RWPE1 (cell line): Measurements from ENCODE around the gene FMNL1.

Experiments used
- CTCF ChIA-PET: fragments of 350-600 bp; sonication (Branson Sonifier 250); formaldehyde crosslinking; extraction: SDS; loops from one replicate; lab custom pipeline; 2021; lab: Yijun Ruan, JAX
- POLR2A ChIA-PET: fragments of 400-600 bp; formaldehyde crosslinking; extraction: SDS; loops from one replicate; lab custom pipeline; 2020; ENCODE audit warnings: antibody characterized with exemption; ENCODE audit not compliant: low non-redundant PET; lab: Yijun Ruan, JAX
- DNase-seq: peaks from one replicate; pipeline ENCODE4 v3.0.0; 2012; ENCODE audit warnings: low spot score
- H3K27ac ChIP-seq: fragments of 450-650 bp; 2 replicates; pipeline ENCODE4 v1.5.1; 2017
- TF ChIP-seq, protein P1 (sequence below): fragments of 450-650 bp; conservative IDR thresholded peaks from 2 replicates; pipeline ENCODE4 v1.5.1; 2017; ENCODE audit warnings: low read depth, mild to moderate bottlenecking

The FMNL1 gene

DNA sequence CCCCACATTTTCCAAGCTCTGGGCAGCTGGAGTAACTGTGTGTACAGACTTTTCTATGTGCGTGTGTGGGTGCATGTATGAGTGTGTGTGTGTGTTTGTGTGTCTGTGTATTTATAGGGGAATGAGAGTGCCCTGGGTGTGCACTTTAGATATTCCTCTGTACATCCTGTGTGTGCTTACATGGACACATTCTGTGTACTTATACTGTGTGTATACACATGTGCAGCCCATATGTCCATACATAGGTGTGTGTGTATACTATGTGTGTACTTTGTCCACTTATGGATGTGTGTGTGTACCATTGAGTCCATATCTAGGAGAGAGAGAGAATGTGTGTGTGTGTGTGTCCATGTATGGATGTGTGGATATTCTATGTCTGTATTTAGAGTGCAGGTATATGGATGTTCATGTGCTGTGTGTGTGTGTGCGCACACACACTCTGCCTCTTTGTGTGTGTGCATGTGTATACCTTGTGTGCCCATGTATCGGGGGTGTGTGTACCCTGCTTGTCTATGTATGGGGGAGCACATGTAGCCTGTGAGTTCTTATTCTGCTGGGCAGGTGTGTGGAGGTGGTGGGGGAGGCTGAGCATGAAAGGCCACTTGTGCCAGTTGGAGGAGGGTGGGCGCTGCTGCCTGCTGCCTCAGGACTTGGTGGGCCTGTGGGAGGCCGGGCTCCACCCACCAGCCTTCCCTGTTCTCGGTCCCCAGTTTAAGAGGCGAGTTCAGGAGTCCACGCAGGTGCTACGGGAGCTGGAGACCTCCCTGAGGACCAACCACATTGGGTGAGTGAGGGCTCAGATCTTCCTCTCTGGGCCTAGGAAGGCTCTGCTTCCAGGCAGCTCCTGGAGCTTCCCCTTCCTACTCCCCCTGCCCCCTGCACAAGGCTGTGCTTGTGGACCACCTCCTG is 11.1 kb downstream of the FMNL1 start:
- POLR2A ChIA-PET = no interaction called here
- DNase-seq = no peak
- TF ChIP-seq, protein P1, sequence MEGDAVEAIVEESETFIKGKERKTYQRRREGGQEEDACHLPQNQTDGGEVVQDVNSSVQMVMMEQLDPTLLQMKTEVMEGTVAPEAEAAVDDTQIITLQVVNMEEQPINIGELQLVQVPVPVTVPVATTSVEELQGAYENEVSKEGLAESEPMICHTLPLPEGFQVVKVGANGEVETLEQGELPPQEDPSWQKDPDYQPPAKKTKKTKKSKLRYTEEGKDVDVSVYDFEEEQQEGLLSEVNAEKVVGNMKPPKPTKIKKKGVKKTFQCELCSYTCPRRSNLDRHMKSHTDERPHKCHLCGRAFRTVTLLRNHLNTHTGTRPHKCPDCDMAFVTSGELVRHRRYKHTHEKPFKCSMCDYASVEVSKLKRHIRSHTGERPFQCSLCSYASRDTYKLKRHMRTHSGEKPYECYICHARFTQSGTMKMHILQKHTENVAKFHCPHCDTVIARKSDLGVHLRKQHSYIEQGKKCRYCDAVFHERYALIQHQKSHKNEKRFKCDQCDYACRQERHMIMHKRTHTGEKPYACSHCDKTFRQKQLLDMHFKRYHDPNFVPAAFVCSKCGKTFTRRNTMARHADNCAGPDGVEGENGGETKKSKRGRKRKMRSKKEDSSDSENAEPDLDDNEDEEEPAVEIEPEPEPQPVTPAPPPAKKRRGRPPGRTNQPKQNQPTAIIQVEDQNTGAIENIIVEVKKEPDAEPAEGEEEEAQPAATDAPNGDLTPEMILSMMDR = no peak
- CTCF ChIA-PET = interaction anchor here (0.8 to 1.8 kb wide), 6 partner anchors 14 to 152 kb away, joined by 3 to 10 read pairs (median 6); partner anchors contain the start of gene ACBD4
- peak overlapping the region; percentile 94; the same call in 1 of the 2 replicates for H3K27ac ChIP-seq

DNA sequence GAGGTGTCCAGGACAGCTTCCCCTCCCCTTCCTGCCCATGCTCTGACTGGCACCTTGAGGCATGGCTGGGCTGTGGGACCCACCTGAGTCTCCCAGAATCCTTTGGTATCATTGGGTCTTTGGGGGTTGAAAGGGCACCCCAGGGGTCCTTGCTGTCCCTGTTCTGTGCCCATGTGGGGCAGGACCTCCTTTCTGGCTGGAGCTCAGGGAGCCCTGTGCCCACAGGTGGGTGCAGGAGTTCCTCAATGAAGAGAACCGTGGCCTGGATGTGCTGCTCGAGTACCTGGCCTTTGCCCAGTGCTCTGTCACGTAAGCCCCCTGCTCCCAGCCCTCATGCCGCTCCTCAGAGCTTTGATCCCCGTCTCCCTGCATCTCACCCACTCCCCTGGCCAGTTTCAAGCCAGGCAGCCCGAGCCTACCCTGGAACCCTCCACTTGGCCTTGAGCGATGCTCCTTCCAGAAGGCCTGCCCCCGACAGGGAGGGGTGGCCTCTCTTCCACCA is 11.8 kb downstream of the FMNL1 start:
- CTCF ChIA-PET = interaction anchor here (0.8 to 1.6 kb wide), 3 partner anchors 84 to 124 kb away, joined by 3 to 6 read pairs (median 6); partner anchors contain the start of gene ACBD4
- TF ChIP-seq, protein P1 = no peak
- H3K27ac ChIP-seq = no peak overlapping the region

DNA sequence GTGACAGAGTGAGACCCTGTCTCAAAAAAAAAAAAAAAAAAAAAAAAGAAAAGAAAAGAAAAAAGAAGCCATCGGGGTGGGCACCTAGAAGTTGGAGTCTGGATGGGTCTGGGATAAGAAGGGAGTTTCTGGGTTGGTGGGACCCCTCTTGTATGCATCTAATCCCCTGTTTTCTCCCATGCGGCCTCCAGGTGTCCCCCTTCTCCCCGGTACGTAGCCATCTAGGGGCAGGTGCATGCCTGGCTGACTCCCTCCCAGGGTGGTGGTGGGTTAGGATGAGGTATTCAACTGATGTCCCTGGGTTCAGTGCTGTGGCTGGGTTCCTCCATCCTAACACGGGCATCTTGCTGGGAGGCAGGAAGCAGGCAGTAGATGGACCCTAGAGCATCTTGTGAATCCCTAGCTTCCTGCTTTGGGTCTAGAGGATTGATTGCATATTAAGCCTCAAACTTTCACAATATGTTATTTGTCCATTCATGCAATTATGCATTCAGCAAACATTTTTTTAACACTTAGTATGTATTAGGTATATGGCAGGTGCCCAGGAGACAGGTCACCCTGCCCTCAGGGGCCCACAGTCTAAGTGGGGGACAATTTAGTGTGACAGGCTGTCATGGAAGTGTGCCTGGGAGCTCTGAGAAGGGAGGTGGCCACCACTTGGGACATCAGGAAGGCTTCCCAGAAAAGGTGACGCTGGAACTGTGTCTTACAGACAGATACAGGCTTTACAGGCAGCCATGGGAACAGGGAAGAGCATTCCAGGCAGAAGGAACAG is 13.1 kb downstream of the FMNL1 start:
- POLR2A ChIA-PET = no interaction called here
- TF ChIP-seq, protein P1 = peak; percentile 47
- DNase-seq = no peak
- CTCF ChIA-PET = interaction anchor here (0.6 to 3.2 kb wide), 13 partner anchors 9 to 159 kb away, joined by 3 to 24 read pairs (median 5); partner anchors contain the start of genes ACBD4 and PLCD3
- no peak overlapping the region for H3K27ac ChIP-seq

More for the DNA sequence above, 11.8 kb downstream of the FMNL1 start:
- no peak for DNase-seq
- POLR2A ChIA-PET = no interaction called here

DNA sequence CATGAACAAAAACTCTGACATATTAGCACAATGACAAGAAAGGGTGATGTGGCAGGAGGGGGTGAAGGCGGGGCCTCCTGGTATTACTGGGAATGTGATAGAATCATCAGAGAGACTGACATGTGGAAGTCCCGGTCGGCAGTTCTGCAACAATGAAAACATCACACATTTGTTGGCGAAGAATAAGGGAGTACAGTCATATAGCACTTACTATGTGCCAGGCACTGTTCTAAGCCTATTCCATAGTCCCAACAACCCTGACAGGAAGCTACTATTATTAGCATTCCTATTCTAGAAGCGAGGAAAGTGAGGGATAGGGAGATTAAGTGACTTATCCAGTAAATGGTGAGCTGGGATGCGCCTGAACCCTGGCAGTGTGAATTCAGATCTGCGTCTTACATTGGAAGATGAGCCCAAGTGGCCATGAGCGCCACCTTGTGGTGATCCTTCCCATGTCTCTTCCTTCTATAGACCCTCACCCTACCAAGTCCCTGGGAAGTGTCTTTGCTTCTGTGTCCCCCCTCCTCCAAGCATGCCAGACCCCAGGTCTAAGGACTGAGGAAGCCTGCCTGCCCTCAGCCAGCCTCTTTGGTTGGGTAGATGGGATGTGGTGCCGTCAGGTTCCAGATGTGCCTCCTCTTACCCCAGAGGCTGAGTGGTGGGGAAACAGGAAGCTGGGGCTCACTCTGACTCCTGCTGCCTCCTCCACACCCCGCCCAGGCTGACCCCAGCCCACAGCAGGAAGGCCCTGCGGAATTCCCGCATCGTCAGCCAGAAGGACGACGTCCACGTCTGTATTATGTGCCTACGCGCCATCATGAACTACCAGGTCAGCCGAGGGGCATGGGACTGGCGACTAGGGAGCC is 14.0 kb downstream of the FMNL1 start:
- CTCF ChIA-PET = interaction anchor here (0.6 to 3.2 kb wide), 15 partner anchors 10 to 1027 kb away, joined by 3 to 24 read pairs (median 5); partner anchors contain the start of genes ACBD4 and PLCD3
- peak; percentile 61 for DNase-seq
- no peak overlapping the region for H3K27ac ChIP-seq
- POLR2A ChIA-PET = interaction anchor here (0.6 kb wide), 1 partner anchor 17 kb away, joined by 6 read pairs; no protein-coding TSS in a partner anchor
- TF ChIP-seq, protein P1 = peak; percentile 87

DNA sequence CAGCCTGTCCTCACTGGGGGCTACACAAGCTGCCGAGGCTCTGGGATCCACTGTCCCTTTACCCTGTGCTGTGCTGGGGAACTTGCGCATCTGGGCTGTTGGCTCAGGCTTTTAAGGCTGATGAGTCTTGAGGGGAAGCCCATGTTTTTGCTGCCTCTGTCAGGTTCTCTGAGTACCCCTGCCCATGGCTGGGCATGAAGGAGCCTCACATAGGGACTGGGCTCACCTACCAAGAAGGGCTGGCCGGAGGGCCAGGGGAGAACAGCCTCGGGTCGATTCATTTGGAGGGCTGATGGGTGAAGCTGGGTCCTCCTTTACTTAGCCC is 14.6 kb downstream of the FMNL1 start:
- POLR2A ChIA-PET = no interaction called here
- TF ChIP-seq, protein P1 = no peak
- DNase-seq = no peak
- CTCF ChIA-PET = interaction anchor here (0.6 to 3.2 kb wide), 6 partner anchors 10 to 1026 kb away, joined by 3 to 24 read pairs (median 6); no protein-coding TSS in a partner anchor
- no peak overlapping the region for H3K27ac ChIP-seq
